HepG2 (cell line): ENCODE results near the gene PRADC1. TPM values are rescaled to one million over a fixed set of nuclear protein-coding genes. Genes with fewer than 3 reads are reported as not detected.

Source experiments
- CBFB ChIP-seq: sonication (generic); formaldehyde crosslinking; IDR thresholded peaks from 2 replicates; pipeline ENCODE4 v1.4.0; 2020; ENCODE audit warnings: missing genetic modification reagents
- CENPT ChIP-seq: sonication (generic); formaldehyde crosslinking; IDR thresholded peaks from 2 replicates; pipeline ENCODE4 v1.8.0; 2022; ENCODE audit warnings: low read depth, mild to moderate bottlenecking, moderate library complexity, missing genetic modification reagents
- HNRNPK ChIP-seq: fragments of 200-400 bp; formaldehyde crosslinking; IDR thresholded peaks from 2 replicates; pipeline ENCODE4 v1.6.1; 2018; ENCODE audit warnings: low read length, low read depth, moderate library complexity, mild to moderate bottlenecking; ENCODE audit not compliant: poor library complexity, severe bottlenecking
- IRF1 ChIP-seq: sonication (generic); formaldehyde crosslinking; IDR thresholded peaks from 2 replicates; pipeline ENCODE4 v1.4.0; 2020; ENCODE audit warnings: low read depth, mild to moderate bottlenecking, missing genetic modification reagents
- KDM1A ChIP-seq: IDR thresholded peaks from 2 replicates; pipeline ENCODE4 v1.6.1; 2016; ENCODE audit warnings: missing compliant biosample characterization
- SYNCRIP ChIP-seq: fragments of 200-400 bp; formaldehyde crosslinking; IDR thresholded peaks from 2 replicates; pipeline ENCODE4 v1.6.1; 2018; ENCODE audit warnings: mild to moderate bottlenecking, low read depth, low read length; ENCODE audit not compliant: insufficient read depth
- TAF15 ChIP-seq: fragments of 200-400 bp; formaldehyde crosslinking; IDR thresholded peaks from one replicate; pipeline ENCODE4 v1.6.1; 2018; ENCODE audit warnings: mild to moderate bottlenecking, low read depth, low read length; ENCODE audit not compliant: poor library complexity, severe bottlenecking
- TSC22D2 ChIP-seq: sonication (generic); formaldehyde crosslinking; IDR thresholded peaks from 2 replicates; pipeline ENCODE4 v1.5.1; 2020; ENCODE audit warnings: missing genetic modification reagents, mild to moderate bottlenecking, borderline replicate concordance
- ZC3H13 ChIP-seq: sonication (generic); formaldehyde crosslinking; IDR thresholded peaks from 2 replicates; pipeline ENCODE4 v1.8.1; 2023; ENCODE audit warnings: mild to moderate bottlenecking, missing genetic modification reagents, moderate library complexity
- ZNF549 ChIP-seq: sonication (generic); formaldehyde crosslinking; IDR thresholded peaks from 2 replicates; pipeline ENCODE4 v1.5.0; 2020; ENCODE audit warnings: missing genetic modification reagents
- ZNF646 ChIP-seq: sonication (generic); formaldehyde crosslinking; IDR thresholded peaks from 2 replicates; pipeline ENCODE4 v1.9.0; 2021; ENCODE audit warnings: mild to moderate bottlenecking, missing genetic modification reagents
- ZNF652 ChIP-seq: IDR thresholded peaks from 2 replicates; pipeline ENCODE4 v1.6.1; 2016; ENCODE audit warnings: low read depth, borderline replicate concordance
- ZNF776 ChIP-seq: sonication (generic); formaldehyde crosslinking; IDR thresholded peaks from 2 replicates; pipeline ENCODE4 v1.4.0; 2020; ENCODE audit warnings: mild to moderate bottlenecking, missing genetic modification reagents
- polyA plus RNA-seq, 8 experiments: library from polyadenylated mRNA; depleted of rRNA in 3 of 8; stranded (reverse) in 7 of 8; unstranded in 1 of 8; fragments of >200 nt; fragmentation: Illumina TruSeq in 4 of 8; extraction: Trizol in 4 of 8; gene quantifications; 2 replicates each; pipeline versions ENCODE4 v1.2.1 to v1.2.3, GENCODE V29; 2011 to 2016; ENCODE audit warnings: low read depth in 4 of 8, missing spikeins in 1 of 8, mixed read lengths in 1 of 8; ENCODE audit not compliant: insufficient read depth in 1 of 8
- total RNA-seq, 5 experiments: library from RNA; depleted of rRNA; stranded (reverse); fragments of >200 nt; fragmentation: Illumina TruSeq; extraction: Trizol; gene quantifications; 2 replicates each; pipeline ENCODE4 v1.2.3, GENCODE V29; 2016; ENCODE audit warnings: low read depth in 1 of 5
- TF ChIP-seq, protein P1 (sequence below): sonication (generic); formaldehyde crosslinking; conservative IDR thresholded peaks from 2 replicates; pipeline ENCODE4 v1.8.0; 2022; ENCODE audit warnings: low read depth, missing genetic modification reagents
- TF ChIP-seq, protein P2 (sequence below): sonication (generic); formaldehyde crosslinking; IDR thresholded peaks from 2 replicates; pipeline ENCODE4 v1.4.0; 2020; ENCODE audit warnings: missing genetic modification reagents, borderline replicate concordance
- TF ChIP-seq, protein P3 (sequence below): sonication (generic); formaldehyde crosslinking; IDR thresholded peaks from 2 replicates; pipeline ENCODE4 v1.8.0; 2022; ENCODE audit warnings: missing genetic modification reagents, low read depth, mild to moderate bottlenecking, borderline replicate concordance

Gene PRADC1
- total and polyA plus RNA-seq, 2 of the 13 experiments (the other 11 are each of a cell fraction or from before 2014, with no cell fraction given) = 12.1 to 37.2 TPM

GRCh38 chr2:73262108-73262651 is 29.1 kb upstream of the PRADC1 start (continued):
- TF ChIP-seq ZNF646 (no peak), CBFB (no peak), TSC22D2 (CRISPR knock-in tag) (no peak), ZC3H13 (CRISPR knock-in tag) (0 out of 2 replicates have a peak, but pooled peaks have one; percentile 46), ZNF652 (peak; percentile 31; the same call in 1 of the 2 replicates), ZNF776 (CRISPR knock-in tag) (no peak), TAF15 (no peak), CENPT (no peak), ZNF549 (CRISPR knock-in tag) (no peak), KDM1A (CRISPR knock-in tag) (peak; percentile 92), IRF1 (CRISPR knock-in tag) (no peak), SYNCRIP (no peak), HNRNPK (no peak)
- TF ChIP-seq, protein P1, sequence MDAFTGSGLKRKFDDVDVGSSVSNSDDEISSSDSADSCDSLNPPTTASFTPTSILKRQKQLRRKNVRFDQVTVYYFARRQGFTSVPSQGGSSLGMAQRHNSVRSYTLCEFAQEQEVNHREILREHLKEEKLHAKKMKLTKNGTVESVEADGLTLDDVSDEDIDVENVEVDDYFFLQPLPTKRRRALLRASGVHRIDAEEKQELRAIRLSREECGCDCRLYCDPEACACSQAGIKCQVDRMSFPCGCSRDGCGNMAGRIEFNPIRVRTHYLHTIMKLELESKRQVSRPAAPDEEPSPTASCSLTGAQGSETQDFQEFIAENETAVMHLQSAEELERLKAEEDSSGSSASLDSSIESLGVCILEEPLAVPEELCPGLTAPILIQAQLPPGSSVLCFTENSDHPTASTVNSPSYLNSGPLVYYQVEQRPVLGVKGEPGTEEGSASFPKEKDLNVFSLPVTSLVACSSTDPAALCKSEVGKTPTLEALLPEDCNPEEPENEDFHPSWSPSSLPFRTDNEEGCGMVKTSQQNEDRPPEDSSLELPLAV (CRISPR knock-in tag) = no peak
- TF ChIP-seq, protein P2, sequence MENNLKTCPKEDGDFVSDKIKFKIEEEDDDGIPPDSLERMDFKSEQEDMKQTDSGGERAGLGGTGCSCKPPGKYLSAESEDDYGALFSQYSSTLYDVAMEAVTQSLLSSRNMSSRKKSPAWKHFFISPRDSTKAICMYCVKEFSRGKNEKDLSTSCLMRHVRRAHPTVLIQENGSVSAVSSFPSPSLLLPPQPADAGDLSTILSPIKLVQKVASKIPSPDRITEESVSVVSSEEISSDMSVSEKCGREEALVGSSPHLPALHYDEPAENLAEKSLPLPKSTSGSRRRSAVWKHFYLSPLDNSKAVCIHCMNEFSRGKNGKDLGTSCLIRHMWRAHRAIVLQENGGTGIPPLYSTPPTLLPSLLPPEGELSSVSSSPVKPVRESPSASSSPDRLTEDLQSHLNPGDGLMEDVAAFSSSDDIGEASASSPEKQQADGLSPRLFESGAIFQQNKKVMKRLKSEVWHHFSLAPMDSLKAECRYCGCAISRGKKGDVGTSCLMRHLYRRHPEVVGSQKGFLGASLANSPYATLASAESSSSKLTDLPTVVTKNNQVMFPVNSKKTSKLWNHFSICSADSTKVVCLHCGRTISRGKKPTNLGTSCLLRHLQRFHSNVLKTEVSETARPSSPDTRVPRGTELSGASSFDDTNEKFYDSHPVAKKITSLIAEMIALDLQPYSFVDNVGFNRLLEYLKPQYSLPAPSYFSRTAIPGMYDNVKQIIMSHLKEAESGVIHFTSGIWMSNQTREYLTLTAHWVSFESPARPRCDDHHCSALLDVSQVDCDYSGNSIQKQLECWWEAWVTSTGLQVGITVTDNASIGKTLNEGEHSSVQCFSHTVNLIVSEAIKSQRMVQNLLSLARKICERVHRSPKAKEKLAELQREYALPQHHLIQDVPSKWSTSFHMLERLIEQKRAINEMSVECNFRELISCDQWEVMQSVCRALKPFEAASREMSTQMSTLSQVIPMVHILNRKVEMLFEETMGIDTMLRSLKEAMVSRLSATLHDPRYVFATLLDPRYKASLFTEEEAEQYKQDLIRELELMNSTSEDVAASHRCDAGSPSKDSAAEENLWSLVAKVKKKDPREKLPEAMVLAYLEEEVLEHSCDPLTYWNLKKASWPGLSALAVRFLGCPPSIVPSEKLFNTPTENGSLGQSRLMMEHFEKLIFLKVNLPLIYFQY (CRISPR knock-in tag) = no peak
- TF ChIP-seq, protein P3, sequence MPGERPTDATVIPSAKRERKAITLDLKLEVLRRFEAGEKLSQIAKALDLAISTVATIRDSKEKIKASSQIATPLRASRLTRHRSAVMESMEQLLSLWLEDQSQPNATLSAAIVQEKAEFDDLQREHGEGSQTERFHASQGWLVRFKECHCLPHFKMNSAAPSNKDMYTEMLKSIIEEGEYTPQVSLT = no peak
